HEK293 (cell line): ENCODE results near the gene EXOC7.
A peak's percentile ranks its signal among the peaks of the same experiment; 100 is the strongest.

Source experiments
- AEBP2 ChIP-seq: fragments of 450-650 bp; formaldehyde crosslinking; IDR thresholded peaks from 2 replicates; pipeline ENCODE4 v1.5.1; 2016; ENCODE audit warnings: missing biosample characterization, missing genetic modification characterization, borderline replicate concordance
- FEZF1 ChIP-seq: fragments of 450-650 bp; formaldehyde crosslinking; IDR thresholded peaks from 2 replicates; pipeline ENCODE4 v1.5.1; 2016; ENCODE audit warnings: missing biosample characterization, missing genetic modification characterization
- IKZF3 ChIP-seq: fragments of 450-650 bp; IDR thresholded peaks from 2 replicates; pipeline ENCODE4 v1.5.0; 2018; ENCODE audit warnings: missing biosample characterization, mild to moderate bottlenecking, missing genetic modification characterization, moderate library complexity
- RBAK ChIP-seq: fragments of 450-650 bp; formaldehyde crosslinking; IDR thresholded peaks from 2 replicates; pipeline ENCODE4 v1.5.1; 2016; ENCODE audit warnings: missing biosample characterization, missing genetic modification characterization
- SCRT1 ChIP-seq: fragments of 450-650 bp; formaldehyde crosslinking; IDR thresholded peaks from 2 replicates; pipeline ENCODE4 v1.5.1; 2016; ENCODE audit warnings: missing biosample characterization, missing genetic modification characterization, borderline replicate concordance
- SP7 ChIP-seq: fragments of 450-650 bp; formaldehyde crosslinking; IDR thresholded peaks from 2 replicates; pipeline ENCODE4 v1.5.1; 2016; ENCODE audit warnings: missing biosample characterization, missing genetic modification characterization
- TCF7L2 ChIP-seq: IDR thresholded peaks from 2 replicates; pipeline ENCODE4 v1.6.1; 2011; ENCODE audit warnings: low read depth, mild to moderate bottlenecking, inconsistent platforms, low read length, moderate library complexity, borderline replicate concordance
- ZFP3 ChIP-seq: fragments of 450-650 bp; formaldehyde crosslinking; IDR thresholded peaks from 2 replicates; pipeline ENCODE4 v1.5.1; 2016; ENCODE audit warnings: low read depth, missing biosample characterization, missing genetic modification characterization
- ZNF114 ChIP-seq: fragments of 450-650 bp; formaldehyde crosslinking; IDR thresholded peaks from 2 replicates; pipeline ENCODE4 v1.5.0; 2017; ENCODE audit warnings: missing biosample characterization, missing genetic modification characterization
- ZNF121 ChIP-seq: fragments of 450-650 bp; formaldehyde crosslinking; IDR thresholded peaks from 2 replicates; pipeline ENCODE4 v1.5.1; 2016; ENCODE audit warnings: missing biosample characterization, missing genetic modification characterization
- ZNF155 ChIP-seq: fragments of 450-650 bp; formaldehyde crosslinking; IDR thresholded peaks from 2 replicates; pipeline ENCODE4 v1.5.1; 2016; ENCODE audit warnings: missing biosample characterization, missing genetic modification characterization
- ZNF169 ChIP-seq: fragments of 450-650 bp; formaldehyde crosslinking; IDR thresholded peaks from 2 replicates; pipeline ENCODE4 v1.5.1; 2016; ENCODE audit warnings: missing biosample characterization, missing genetic modification characterization
- ZNF18 ChIP-seq: fragments of 450-650 bp; formaldehyde crosslinking; IDR thresholded peaks from 2 replicates; pipeline ENCODE4 v1.5.1; 2016; ENCODE audit warnings: missing biosample characterization, missing genetic modification characterization
- ZNF274 ChIP-seq, 2 experiments: fragments of 200-500 bp in 1 of 2; fragments of 450-650 bp in 1 of 2; sonication (Bioruptor generic) in 1 of 2; formaldehyde crosslinking in 1 of 2; IDR thresholded peaks; 2 replicates each; pipeline versions ENCODE4 v1.5.1 to v1.6.1; 2014 to 2016; ENCODE audit warnings: borderline replicate concordance in 1 of 2, inconsistent platforms in 1 of 2, low read length in 1 of 2, missing biosample characterization in 1 of 2, missing genetic modification characterization in 1 of 2
- ZNF292 ChIP-seq: fragments of 450-650 bp; formaldehyde crosslinking; IDR thresholded peaks from 2 replicates; pipeline ENCODE4 v1.5.1; 2016; ENCODE audit warnings: low read depth, missing biosample characterization, missing genetic modification characterization, borderline replicate concordance
- ZNF335 ChIP-seq: fragments of 450-650 bp; formaldehyde crosslinking; conservative IDR thresholded peaks from 2 replicates; pipeline ENCODE4 v1.5.1; 2016; ENCODE audit warnings: missing biosample characterization, missing genetic modification characterization
- ZNF341 ChIP-seq: fragments of 450-650 bp; formaldehyde crosslinking; IDR thresholded peaks from 2 replicates; pipeline ENCODE4; 2016; ENCODE audit warnings: low read depth, missing biosample characterization, missing genetic modification characterization
- ZNF416 ChIP-seq: fragments of 450-650 bp; formaldehyde crosslinking; IDR thresholded peaks from 2 replicates; pipeline ENCODE4 v1.5.1; 2016; ENCODE audit warnings: missing biosample characterization, missing genetic modification characterization
- ZNF48 ChIP-seq: fragments of 450-650 bp; formaldehyde crosslinking; IDR thresholded peaks from 2 replicates; pipeline ENCODE4 v1.5.1; 2016; ENCODE audit warnings: missing biosample characterization, missing genetic modification characterization
- ZNF639 ChIP-seq: fragments of 450-650 bp; formaldehyde crosslinking; IDR thresholded peaks from 2 replicates; pipeline ENCODE4 v1.5.1; 2016; ENCODE audit warnings: missing biosample characterization, missing genetic modification characterization
- ZNF658 ChIP-seq: fragments of 450-650 bp; formaldehyde crosslinking; IDR thresholded peaks from 2 replicates; pipeline ENCODE4; 2016; ENCODE audit warnings: missing biosample characterization, missing genetic modification characterization
- ZNF76 ChIP-seq: fragments of 450-650 bp; formaldehyde crosslinking; IDR thresholded peaks from 2 replicates; pipeline ENCODE4; 2016; ENCODE audit warnings: low read depth, missing biosample characterization, missing genetic modification characterization, borderline replicate concordance
- ZNF791 ChIP-seq: fragments of 450-650 bp; formaldehyde crosslinking; IDR thresholded peaks from 2 replicates; pipeline ENCODE4 v1.5.1; 2016; ENCODE audit warnings: missing biosample characterization, missing genetic modification characterization
- ZNF837 ChIP-seq: fragments of 450-650 bp; formaldehyde crosslinking; IDR thresholded peaks from 2 replicates; pipeline ENCODE4 v1.5.1; 2016; ENCODE audit warnings: missing biosample characterization, missing genetic modification characterization
- TF ChIP-seq, protein P1 (sequence below): fragments of 450-650 bp; formaldehyde crosslinking; IDR thresholded peaks from 2 replicates; pipeline ENCODE4 v1.5.1; 2016; ENCODE audit warnings: missing biosample characterization, missing genetic modification characterization
- TF ChIP-seq, protein P2 (sequence below): fragments of 450-650 bp; formaldehyde crosslinking; IDR thresholded peaks from 2 replicates; pipeline ENCODE4 v1.5.1; 2016; ENCODE audit warnings: missing biosample characterization, missing genetic modification characterization, low read depth
- TF ChIP-seq, protein P3 (sequence below): fragments of 450-650 bp; formaldehyde crosslinking; IDR thresholded peaks from 2 replicates; pipeline ENCODE4 v1.5.1; 2017; ENCODE audit warnings: missing biosample characterization, missing genetic modification characterization
- TF ChIP-seq, protein P4 (sequence below): sonication (generic); formaldehyde crosslinking; IDR thresholded peaks from 2 replicates; pipeline ENCODE4 v1.8.1; 2022; ENCODE audit warnings: mild to moderate bottlenecking, moderate library complexity, missing genetic modification reagents

The EXOC7 gene

GRCh38 chr17:76141212-76142038 is 37.8 kb upstream of the EXOC7 start, which contains the start of gene FOXJ1 (continued):
- TF ChIP-seq AEBP2 (tag by site-specific recombination) (no peak), ZNF114 (no peak), SP7 (tag by site-specific recombination) (peak; percentile 69), ZNF169 (tag by site-specific recombination) (no peak), FEZF1 (tag by site-specific recombination) (no peak), ZNF292 (tag by site-specific recombination) (no peak), ZNF416 (no peak), ZNF155 (tag by site-specific recombination) (no peak), TCF7L2 (0 out of 2 replicates have a peak, but pooled peaks have one; percentile 15), ZNF335 (tag by site-specific recombination) (peak; percentile 75), IKZF3 (tag by site-specific recombination) (peak; percentile 39; the same call in 1 of the 2 replicates), ZNF791 (tag by site-specific recombination) (no peak), RBAK (tag by site-specific recombination) (no peak), ZNF121 (no peak; the same call in 1 of the 2 replicates), ZNF341 (tag by site-specific recombination) (peak; percentile 52; the same call in 1 of the 2 replicates), ZNF76 (0 out of 2 replicates have a peak, but pooled peaks have one; percentile 40), ZNF18 (tag by site-specific recombination) (no peak), ZNF658 (tag by site-specific recombination) (no peak), ZNF274 (IDR thresholded peaks at IDR 0.05; ENCODE audit: low read length) (no peak), ZNF274 (tag by site-specific recombination; IDR thresholded peaks at IDR 0.05; ENCODE audit: borderline replicate concordance) (no peak), ZFP3 (no peak), ZNF639 (tag by site-specific recombination) (0 out of 2 replicates have a peak, but pooled peaks have one; percentile 41), ZNF837 (tag by site-specific recombination) (no peak), ZNF48 (tag by site-specific recombination) (no peak), SCRT1 (0 out of 2 replicates have a peak, but pooled peaks have one; percentile 24)
- TF ChIP-seq, protein P1, sequence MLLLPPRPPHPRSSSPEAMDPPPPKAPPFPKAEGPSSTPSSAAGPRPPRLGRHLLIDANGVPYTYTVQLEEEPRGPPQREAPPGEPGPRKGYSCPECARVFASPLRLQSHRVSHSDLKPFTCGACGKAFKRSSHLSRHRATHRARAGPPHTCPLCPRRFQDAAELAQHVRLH (tag by site-specific recombination), result no peak
- TF ChIP-seq, protein P2, sequence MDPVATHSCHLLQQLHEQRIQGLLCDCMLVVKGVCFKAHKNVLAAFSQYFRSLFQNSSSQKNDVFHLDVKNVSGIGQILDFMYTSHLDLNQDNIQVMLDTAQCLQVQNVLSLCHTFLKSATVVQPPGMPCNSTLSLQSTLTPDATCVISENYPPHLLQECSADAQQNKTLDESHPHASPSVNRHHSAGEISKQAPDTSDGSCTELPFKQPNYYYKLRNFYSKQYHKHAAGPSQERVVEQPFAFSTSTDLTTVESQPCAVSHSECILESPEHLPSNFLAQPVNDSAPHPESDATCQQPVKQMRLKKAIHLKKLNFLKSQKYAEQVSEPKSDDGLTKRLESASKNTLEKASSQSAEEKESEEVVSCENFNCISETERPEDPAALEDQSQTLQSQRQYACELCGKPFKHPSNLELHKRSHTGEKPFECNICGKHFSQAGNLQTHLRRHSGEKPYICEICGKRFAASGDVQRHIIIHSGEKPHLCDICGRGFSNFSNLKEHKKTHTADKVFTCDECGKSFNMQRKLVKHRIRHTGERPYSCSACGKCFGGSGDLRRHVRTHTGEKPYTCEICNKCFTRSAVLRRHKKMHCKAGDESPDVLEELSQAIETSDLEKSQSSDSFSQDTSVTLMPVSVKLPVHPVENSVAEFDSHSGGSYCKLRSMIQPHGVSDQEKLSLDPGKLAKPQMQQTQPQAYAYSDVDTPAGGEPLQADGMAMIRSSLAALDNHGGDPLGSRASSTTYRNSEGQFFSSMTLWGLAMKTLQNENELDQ (tag by site-specific recombination), result no peak
- TF ChIP-seq, protein P3, sequence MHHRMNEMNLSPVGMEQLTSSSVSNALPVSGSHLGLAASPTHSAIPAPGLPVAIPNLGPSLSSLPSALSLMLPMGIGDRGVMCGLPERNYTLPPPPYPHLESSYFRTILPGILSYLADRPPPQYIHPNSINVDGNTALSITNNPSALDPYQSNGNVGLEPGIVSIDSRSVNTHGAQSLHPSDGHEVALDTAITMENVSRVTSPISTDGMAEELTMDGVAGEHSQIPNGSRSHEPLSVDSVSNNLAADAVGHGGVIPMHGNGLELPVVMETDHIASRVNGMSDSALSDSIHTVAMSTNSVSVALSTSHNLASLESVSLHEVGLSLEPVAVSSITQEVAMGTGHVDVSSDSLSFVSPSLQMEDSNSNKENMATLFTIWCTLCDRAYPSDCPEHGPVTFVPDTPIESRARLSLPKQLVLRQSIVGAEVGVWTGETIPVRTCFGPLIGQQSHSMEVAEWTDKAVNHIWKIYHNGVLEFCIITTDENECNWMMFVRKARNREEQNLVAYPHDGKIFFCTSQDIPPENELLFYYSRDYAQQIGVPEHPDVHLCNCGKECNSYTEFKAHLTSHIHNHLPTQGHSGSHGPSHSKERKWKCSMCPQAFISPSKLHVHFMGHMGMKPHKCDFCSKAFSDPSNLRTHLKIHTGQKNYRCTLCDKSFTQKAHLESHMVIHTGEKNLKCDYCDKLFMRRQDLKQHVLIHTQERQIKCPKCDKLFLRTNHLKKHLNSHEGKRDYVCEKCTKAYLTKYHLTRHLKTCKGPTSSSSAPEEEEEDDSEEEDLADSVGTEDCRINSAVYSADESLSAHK, result no peak
- TF ChIP-seq, protein P4, sequence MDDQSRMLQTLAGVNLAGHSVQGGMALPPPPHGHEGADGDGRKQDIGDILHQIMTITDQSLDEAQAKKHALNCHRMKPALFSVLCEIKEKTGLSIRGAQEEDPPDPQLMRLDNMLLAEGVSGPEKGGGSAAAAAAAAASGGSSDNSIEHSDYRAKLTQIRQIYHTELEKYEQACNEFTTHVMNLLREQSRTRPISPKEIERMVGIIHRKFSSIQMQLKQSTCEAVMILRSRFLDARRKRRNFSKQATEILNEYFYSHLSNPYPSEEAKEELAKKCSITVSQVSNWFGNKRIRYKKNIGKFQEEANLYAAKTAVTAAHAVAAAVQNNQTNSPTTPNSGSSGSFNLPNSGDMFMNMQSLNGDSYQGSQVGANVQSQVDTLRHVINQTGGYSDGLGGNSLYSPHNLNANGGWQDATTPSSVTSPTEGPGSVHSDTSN (CRISPR knock-in tag), result peak; percentile 93
